ENCODE data around the gene ST7L. TPM values are rescaled to one million over a fixed set of nuclear protein-coding genes. Genes with fewer than 3 reads are reported as not detected.
A peak's percentile ranks its signal among the peaks of the same experiment; 100 is the strongest.
"Not testable (repeated sequence)": the region's sequence is repeated elsewhere in the genome, so short reads cannot be mapped to it uniquely, and the experiment has no call there.

Gene ST7L
- total and polyA plus RNA-seq, 2 experiments from 2014 or later = 9.2 to 14.2 TPM

- H3K36me3 ChIP-seq (replicated peaks; ENCODE audit: insufficient read depth, low read depth) = no peaks in the 10 kb centered on the region
- H3K27ac ChIP-seq = no peak overlapping the region
- no peak overlapping the region for H3K4me3 ChIP-seq
- H3K9me3 ChIP-seq (ENCODE audit: low read depth) = no peaks in the 10 kb centered on the region
- no peak for TF ChIP-seq EZH2phosphoT487 (IDR thresholded peaks at IDR 0.05; ENCODE audit: low read depth, severe bottlenecking, unreplicated experiment)
- no peak for TF ChIP-seq EZH2 (IDR thresholded peaks at IDR 0.05; ENCODE audit: borderline replicate concordance)
- TF ChIP-seq CTCF (IDR thresholded peaks at IDR 0.05; ENCODE audit: poor library complexity) = no peak
- no peaks in the 10 kb centered on the region for H3K9me2 ChIP-seq (replicated peaks; ENCODE audit: insufficient read depth)
- H3K27me3 ChIP-seq = no peaks in the 10 kb centered on the region
- no peak for DNase-seq (ENCODE audit: low spot score)
- peaks cover 100% of the 10 kb centered on the region for H3K79me2 ChIP-seq
- peaks cover 97% of the 10 kb centered on the region for H4K20me1 ChIP-seq (ENCODE audit: insufficient read depth, poor library complexity, severe bottlenecking)
- no peak overlapping the region for H3K4me2 ChIP-seq
- H3K4me1 ChIP-seq (ENCODE audit: insufficient read depth) = no peaks in the 10 kb centered on the region
- H2AFZ ChIP-seq = no peak overlapping the region
- 92% methylated on average over 2 of the region's 2 CpGs for WGBS (ENCODE audit: low lambda C conversion rate, missing lambda C conversion rate)
Observed at GRCh38 chr1:112628516-112628915, 9.6 kb upstream of the ST7L start.

- Histone ChIP-seq H3K4me3 (no peak overlapping the region), H3K9me3 (ENCODE audit: low read depth) (no peaks in the 10 kb centered on the region), H3K27me3 (no peaks in the 10 kb centered on the region), H3K9me2 (replicated peaks; ENCODE audit: insufficient read depth) (no peaks in the 10 kb centered on the region), H3K27ac (no peak overlapping the region), H3K4me1 (ENCODE audit: insufficient read depth) (peaks cover 6% of the 10 kb centered on the region), H2AFZ (no peak overlapping the region), H3K4me2 (no peak overlapping the region), H4K20me1 (ENCODE audit: insufficient read depth, poor library complexity, severe bottlenecking) (peaks cover 97% of the 10 kb centered on the region), H3K36me3 (replicated peaks; ENCODE audit: insufficient read depth, low read depth) (no peaks in the 10 kb centered on the region), H3K79me2 (peaks cover 100% of the 10 kb centered on the region)
- no peak for DNase-seq (ENCODE audit: low spot score)
- no peak for TF ChIP-seq EZH2phosphoT487 (IDR thresholded peaks at IDR 0.05; ENCODE audit: low read depth, severe bottlenecking, unreplicated experiment)
- TF ChIP-seq EZH2 (IDR thresholded peaks at IDR 0.05; ENCODE audit: borderline replicate concordance) = no peak
- no peak for TF ChIP-seq CTCF (IDR thresholded peaks at IDR 0.05; ENCODE audit: poor library complexity)
Observed at GRCh38 chr1:112626887-112627286, 7.9 kb upstream of the ST7L start.

GRCh38 chr1:112626193-112626592, 7.3 kb upstream of the ST7L start:
- Histone ChIP-seq H3K36me3 (replicated peaks; ENCODE audit: insufficient read depth, low read depth) (no peaks in the 10 kb centered on the region), H2AFZ (no peak overlapping the region), H3K4me3 (no peak overlapping the region), H3K79me2 (peaks cover 100% of the 10 kb centered on the region), H3K9me3 (ENCODE audit: low read depth) (no peaks in the 10 kb centered on the region), H3K9me2 (replicated peaks; ENCODE audit: insufficient read depth) (no peaks in the 10 kb centered on the region), H3K27me3 (no peaks in the 10 kb centered on the region), H4K20me1 (ENCODE audit: insufficient read depth, poor library complexity, severe bottlenecking) (peaks cover 94% of the 10 kb centered on the region), H3K4me1 (ENCODE audit: insufficient read depth) (peaks cover 11% of the 10 kb centered on the region), H3K4me2 (no peak overlapping the region), H3K27ac (no peak overlapping the region)
- no peak for DNase-seq (ENCODE audit: low spot score)
- TF ChIP-seq CTCF (IDR thresholded peaks at IDR 0.05; ENCODE audit: poor library complexity) (no peak), EZH2phosphoT487 (IDR thresholded peaks at IDR 0.05; ENCODE audit: low read depth, severe bottlenecking, unreplicated experiment) (no peak), EZH2 (IDR thresholded peaks at IDR 0.05; ENCODE audit: borderline replicate concordance) (no peak)
- WGBS (ENCODE audit: low lambda C conversion rate, missing lambda C conversion rate) = 96% methylated on average over 5 of the region's 5 CpGs

GRCh38 chr1:112625696-112626095, 6.8 kb upstream of the ST7L start:
- Histone ChIP-seq H3K4me3 (no peak overlapping the region), H3K9me3 (ENCODE audit: low read depth) (no peaks in the 10 kb centered on the region), H4K20me1 (ENCODE audit: insufficient read depth, poor library complexity, severe bottlenecking) (peaks cover 91% of the 10 kb centered on the region), H3K27me3 (no peaks in the 10 kb centered on the region), H3K9me2 (replicated peaks; ENCODE audit: insufficient read depth) (no peaks in the 10 kb centered on the region), H2AFZ (no peak overlapping the region), H3K79me2 (peaks cover 100% of the 10 kb centered on the region), H3K27ac (no peak overlapping the region), H3K4me2 (no peak overlapping the region), H3K4me1 (ENCODE audit: insufficient read depth) (peaks cover 15% of the 10 kb centered on the region), H3K36me3 (replicated peaks; ENCODE audit: insufficient read depth, low read depth) (no peaks in the 10 kb centered on the region)
- DNase-seq (ENCODE audit: low spot score) = peak; percentile 13
- 98% methylated on average over 2 of the region's 2 CpGs for WGBS (ENCODE audit: low lambda C conversion rate, missing lambda C conversion rate)
- TF ChIP-seq EZH2 (IDR thresholded peaks at IDR 0.05; ENCODE audit: borderline replicate concordance) (no peak), CTCF (IDR thresholded peaks at IDR 0.05; ENCODE audit: poor library complexity) (no peak), EZH2phosphoT487 (IDR thresholded peaks at IDR 0.05; ENCODE audit: low read depth, severe bottlenecking, unreplicated experiment) (no peak)

- H3K27me3 ChIP-seq; H2AFZ ChIP-seq; H3K27ac ChIP-seq; H3K4me2 ChIP-seq; H3K9me2 ChIP-seq (replicated peaks; ENCODE audit: insufficient read depth); H3K36me3 ChIP-seq (replicated peaks; ENCODE audit: insufficient read depth, low read depth); DNase-seq (ENCODE audit: low spot score); H3K9me3 ChIP-seq (ENCODE audit: low read depth); H3K4me3 ChIP-seq: not testable (repeated sequence)
- WGBS (ENCODE audit: low lambda C conversion rate, missing lambda C conversion rate) = 98% methylated on average over 5 of the region's 5 CpGs
- Histone ChIP-seq H3K79me2 (peaks cover 98% of the 10 kb centered on the region), H4K20me1 (ENCODE audit: insufficient read depth, poor library complexity, severe bottlenecking) (peaks cover 81% of the 10 kb centered on the region), H3K4me1 (ENCODE audit: insufficient read depth) (peaks cover 16% of the 10 kb centered on the region)
Observed at GRCh38 chr1:112624493-112624892, 5.6 kb upstream of the ST7L start.
